IMR-90 (cell line): ENCODE data around the gene NUCB2. TPM values are rescaled to one million over a fixed set of nuclear protein-coding genes. Genes with fewer than 3 reads are reported as not detected.

Source experiments
- ATAC-seq: fragments of 200-7000 bp; cut with Tn5 transposase; 2 replicates; pipeline ENCODE4 v1.9.1; 2020; ENCODE audit warnings: low read depth, mild to moderate bottlenecking, moderate library complexity
- BruUV-seq: library from RNA; stranded (reverse); fragments of 400-500 nt; replicated peaks from 2 replicates; lab custom pipeline; 2021; lab: Mats Ljungman, UMichigan
- CTCF ChIA-PET: fragments of 300-600 bp; formaldehyde crosslinking; extraction: SDS; loops from one replicate; lab custom pipeline; 2021; ENCODE audit warnings: antibody characterized with exemption; lab: Yijun Ruan, JAX
- POLR2A ChIA-PET: fragments of 300-600 bp; sonication (Branson Sonifier 250); formaldehyde crosslinking; loops from one replicate; lab custom pipeline; 2022; ENCODE audit warnings: antibody characterized with exemption; ENCODE audit not compliant: unreplicated experiment; lab: Charles Lee
- DNase-seq: peaks from one replicate; pipeline ENCODE4 v3.0.0; 2013
- H2AFZ ChIP-seq: replicated peaks from 2 replicates; pipeline ENCODE3; 2013; ENCODE audit warnings: low read length, mild to moderate bottlenecking; ENCODE audit not compliant: poor library complexity
- H2AK5ac ChIP-seq: 2 replicates; pipeline ENCODE4 v1.6.1; 2013; ENCODE audit warnings: low read depth, low read length, inconsistent platforms
- H2AK9ac ChIP-seq: replicated peaks from 2 replicates; pipeline ENCODE3; 2013; ENCODE audit warnings: mild to moderate bottlenecking, low read depth, low read length, moderate library complexity; ENCODE audit not compliant: poor library complexity
- H2BK120ac ChIP-seq: 2 replicates; pipeline ENCODE4 v1.6.1; 2013; ENCODE audit warnings: low read depth, low read length, inconsistent platforms
- H2BK15ac ChIP-seq: 3 replicates; pipeline ENCODE4 v1.6.1; 2013; ENCODE audit warnings: low read depth, low read length, inconsistent platforms
- H2BK20ac ChIP-seq: 2 replicates; pipeline ENCODE4 v1.6.1; 2013; ENCODE audit warnings: low read depth, mild to moderate bottlenecking, inconsistent platforms, low read length, moderate library complexity
- H2BK5ac ChIP-seq: 2 replicates; pipeline ENCODE4 v1.6.1; 2013; ENCODE audit warnings: mild to moderate bottlenecking, low read depth, low read length, inconsistent platforms; ENCODE audit not compliant: poor library complexity, severe bottlenecking
- H3K14ac ChIP-seq: replicated peaks from 2 replicates; pipeline ENCODE4 v1.6.1; 2013; ENCODE audit warnings: low read depth, low read length, inconsistent platforms
- H3K18ac ChIP-seq: 2 replicates; pipeline ENCODE4 v1.6.1; 2013; ENCODE audit warnings: low read depth, low read length, control low read depth
- H3K23ac ChIP-seq: 2 replicates; pipeline ENCODE4 v1.6.1; 2013; ENCODE audit warnings: low read depth, low read length, inconsistent platforms
- H3K27ac ChIP-seq: 2 replicates; pipeline ENCODE4 v1.5.1; 2013; ENCODE audit warnings: mild to moderate bottlenecking, control low read depth, low read length; ENCODE audit not compliant: insufficient read depth
- H3K27me3 ChIP-seq: 2 replicates; pipeline ENCODE4 v1.6.1; 2013; ENCODE audit warnings: low read length; ENCODE audit not compliant: control insufficient read depth, insufficient read depth
- H3K36me3 ChIP-seq: 2 replicates; pipeline ENCODE4 v1.6.1; 2013; ENCODE audit warnings: low read length, mixed read lengths; ENCODE audit not compliant: control insufficient read depth, insufficient read depth
- H3K4ac ChIP-seq: 2 replicates; pipeline ENCODE4 v1.6.1; 2013; ENCODE audit warnings: low read depth, low read length, inconsistent platforms
- H3K4me1 ChIP-seq: 2 replicates; pipeline ENCODE4 v1.6.1; 2013; ENCODE audit warnings: low read length, mixed read lengths; ENCODE audit not compliant: control insufficient read depth, insufficient read depth
- H3K4me2 ChIP-seq: 2 replicates; pipeline ENCODE4 v1.6.1; 2013; ENCODE audit warnings: low read depth, mild to moderate bottlenecking, control low read depth, low read length, moderate library complexity
- H3K4me3 ChIP-seq: 2 replicates; pipeline ENCODE4 v1.5.1; 2013; ENCODE audit warnings: low read depth, mild to moderate bottlenecking, control low read depth, low read length, moderate library complexity; ENCODE audit not compliant: insufficient read depth
- H3K56ac ChIP-seq: 2 replicates; pipeline ENCODE4 v1.6.1; 2013; ENCODE audit warnings: low read length, inconsistent platforms; ENCODE audit not compliant: insufficient read depth; ENCODE audit errors: extremely low read depth
- H3K79me1 ChIP-seq, 2 experiments: 2 replicates each; pipeline ENCODE4 v1.6.1; 2013; ENCODE audit warnings: low read length in 2 of 2, inconsistent platforms in 1 of 2, low read depth in 1 of 2
- H3K9ac ChIP-seq: 2 replicates; pipeline ENCODE4 v1.6.1; 2013; ENCODE audit warnings: low read depth, low read length, control low read depth
- H3K9me1 ChIP-seq: 2 replicates; pipeline ENCODE4 v1.6.1; 2013; ENCODE audit warnings: low read length, inconsistent platforms; ENCODE audit not compliant: insufficient read depth
- H3K9me3 ChIP-seq: 2 replicates; pipeline ENCODE4 v1.6.1; 2013; ENCODE audit warnings: low read length; ENCODE audit not compliant: control insufficient read depth, insufficient read depth
- H4K20me1 ChIP-seq: 2 replicates; pipeline ENCODE4 v1.6.1; 2013; ENCODE audit warnings: low read length, inconsistent platforms; ENCODE audit not compliant: insufficient read depth
- H4K5ac ChIP-seq: 2 replicates; pipeline ENCODE4 v1.6.1; 2013; ENCODE audit warnings: mild to moderate bottlenecking, low read depth, low read length, control low read depth
- H4K8ac ChIP-seq, 2 experiments: 2 replicates each; pipeline ENCODE4 v1.6.1; 2013; ENCODE audit warnings: low read depth in 2 of 2, low read length in 2 of 2, control low read depth in 1 of 2, inconsistent platforms in 1 of 2
- H4K91ac ChIP-seq: 2 replicates; pipeline ENCODE4 v1.6.1; 2013; ENCODE audit warnings: low read depth, low read length, inconsistent platforms; ENCODE audit not compliant: insufficient read depth
- CEBPB ChIP-seq: IDR thresholded peaks from 2 replicates; pipeline ENCODE4 v1.6.1; 2012; ENCODE audit warnings: low read depth, low read length, improper control_type of control experiment
- MXI1 ChIP-seq: IDR thresholded peaks from 2 replicates; pipeline ENCODE4 v1.6.1; 2012; ENCODE audit warnings: low read depth, mild to moderate bottlenecking, low read length, moderate library complexity, borderline replicate concordance
- RAD21 ChIP-seq: IDR thresholded peaks from 2 replicates; pipeline ENCODE4 v1.6.1; 2012; ENCODE audit warnings: low read length, improper control_type of control experiment
- SMC3 ChIP-seq: fragments of 150-350 bp; IDR thresholded peaks from 2 replicates; pipeline ENCODE4 v1.6.1; 2016; ENCODE audit warnings: low read depth, mild to moderate bottlenecking, antibody characterized with exemption, low read length, moderate library complexity
- dilution Hi-C: fragments of 300-500 bp; cut with HindIII; formaldehyde crosslinking; loops from one replicate; pipeline ENCODE4 v1.14.3; 2018; ENCODE audit warnings: low sequenced_read_pairs; ENCODE audit not compliant: unreplicated experiment
- in situ Hi-C: fragments of 300-500 bp; cut with MboI; formaldehyde crosslinking; loops from 3 replicates; pipeline ENCODE4 v1.14.3; 2019; ENCODE audit warnings: low sequenced_read_pairs, inconsistent platforms, mixed read lengths
- intact Hi-C: fragments of 100-400 bp; cut with micrococcal nuclease; formaldehyde crosslinking; loops from 2 replicates; pipeline ENCODE4 v1.10.0; 2022
- polyA plus RNA-seq, 3 experiments: library from polyadenylated mRNA; depleted of rRNA; stranded (reverse); fragments of >200 nt; gene quantifications; 2 replicates each; pipeline ENCODE4 v1.2.3, GENCODE V29; 2012; ENCODE audit warnings: low replicate concordance in 1 of 3
- total RNA-seq: library from RNA; depleted of rRNA; stranded (reverse); fragments of >200 nt; gene quantifications from 2 replicates; pipeline ENCODE4 v1.2.3, GENCODE V29; 2012

NUCB2 gene
- total and polyA plus RNA-seq, 2 of the 4 experiments (the other 2 are of a cell fraction): 52.7 to 55.4 TPM

- peak; percentile 44; the same call in 1 of the 2 replicates for ATAC-seq
- CTCF ChIA-PET: interaction anchor here (0.5 to 0.6 kb wide), 2 partner anchors 9 to 139 kb away, joined by 3 to 5 read pairs; no protein-coding TSS in a partner anchor
Observed at GRCh38 chr11:17250561-17251350, 25.8 kb upstream of the NUCB2 start.

More at GRCh38 chr11:17250561-17251350, 25.8 kb upstream of the NUCB2 start:
- BruUV-seq: no TSS peak
- Histone ChIP-seq H3K23ac (no peak overlapping the region), H2BK5ac (no peak overlapping the region), H3K27me3 (no peaks in the 10 kb centered on the region), H2AK9ac (no peak overlapping the region), H3K4ac (no peak overlapping the region), H2BK20ac (no peak overlapping the region), H4K8ac (no peak overlapping the region), H3K9me1 (no peaks in the 10 kb centered on the region), H3K27ac (no peak overlapping the region), H3K4me3 (no peak overlapping the region), H4K91ac (no peak overlapping the region), H3K36me3 (no peaks in the 10 kb centered on the region), H3K4me2 (no peak overlapping the region), H2AFZ (no peak overlapping the region), H2AK5ac (no peak overlapping the region), H3K56ac (no peak overlapping the region), H3K9me3 (no peaks in the 10 kb centered on the region), H3K4me1 (no peaks in the 10 kb centered on the region), H4K20me1 (no peaks in the 10 kb centered on the region), H3K79me1 (no peaks in the 10 kb centered on the region), H3K9ac (no peak overlapping the region), H2BK120ac (no peak overlapping the region), H3K18ac (no peak overlapping the region), H4K5ac (no peak overlapping the region), H3K14ac (no peak overlapping the region), H2BK15ac (no peak overlapping the region)
- peak; percentile 22 for DNase-seq
- TF ChIP-seq MXI1 (no peak), SMC3 (no peak), RAD21 (no peak), CEBPB (no peak)
- dilution Hi-C loops (no loop called here), intact Hi-C loops (no loop called here), in situ Hi-C loops (no loop called here)
- POLR2A ChIA-PET: no interaction called here
